K562 (cell line): ENCODE results near the gene WNT11. TPM values are rescaled to one million over a fixed set of nuclear protein-coding genes. Genes with fewer than 3 reads are reported as not detected.

Experiments
- ATAC-seq: fragments of 200-7000 bp; cut with Tn5 transposase; 3 replicates; pipeline ENCODE4 v1.9.1; 2020; ENCODE audit warnings: moderate library complexity
- BruUV-seq: library from RNA; stranded (reverse); fragments of 400-500 nt; replicated peaks from 2 replicates; lab custom pipeline; 2021; lab: Mats Ljungman, UMichigan
- CTCF ChIA-PET: fragments of 300-600 bp; formaldehyde crosslinking; extraction: SDS; loops from one replicate; lab custom pipeline; 2021; ENCODE audit warnings: low intra/inter-chr PET ratio; lab: Yijun Ruan, JAX
- POLR2A ChIA-PET: fragments of 300-600, 350-650 bp; sonication (Branson Sonifier 250); formaldehyde crosslinking; extraction: SDS; loops from one replicate; lab custom pipeline; 2021; ENCODE audit warnings: antibody characterized with exemption, inconsistent platforms; lab: Yijun Ruan, JAX
- DNase-seq, 4 experiments: peaks; one replicate each; pipeline versions ENCODE4 v3.0.0 to v3.0.0-alpha.2; 2011 to 2018; ENCODE audit warnings: low spot score in 3 of 4, mixed read lengths in 3 of 4; ENCODE audit errors: extremely low read depth in 1 of 4
- FAIRE-seq: peaks from 2 replicates; lab custom pipeline; 2011; peaks lifted over from hg19 to GRCh38; lab: Jason Lieb, UNC
- H2AFZ ChIP-seq: 2 replicates; pipeline ENCODE4 v1.6.0; 2011; ENCODE audit warnings: low read depth, low read length, control low read depth, inconsistent platforms
- H3K27ac ChIP-seq: fragments of 200-600 bp; 3 replicates; pipeline ENCODE4 v1.8.0; 2011; ENCODE audit warnings: low read depth, mild to moderate bottlenecking, control low read depth, inconsistent platforms, low read length, moderate library complexity, mixed read lengths; ENCODE audit errors: extremely low read depth
- H3K27me3 ChIP-seq, 2 experiments: fragments of 300-600 bp in 1 of 2; 2 replicates in 1 of 2; 3 replicates in 1 of 2; pipeline versions ENCODE4 v1.6.0 to v1.8.0; 2011; ENCODE audit warnings: inconsistent platforms in 2 of 2, low read length in 2 of 2, mild to moderate bottlenecking in 1 of 2, mixed read lengths in 1 of 2, moderate library complexity in 1 of 2; ENCODE audit not compliant: control insufficient read depth in 2 of 2, insufficient read depth in 2 of 2
- H3K36me3 ChIP-seq: fragments of 300-600 bp; 3 replicates; pipeline ENCODE4 v1.8.0; 2011; ENCODE audit warnings: mild to moderate bottlenecking, low read length, inconsistent platforms; ENCODE audit not compliant: control insufficient read depth, insufficient read depth
- H3K4me1 ChIP-seq, 2 experiments: fragments of 200-600 bp in 1 of 2; replicated peaks in 1 of 2; 2 replicates in 1 of 2; 3 replicates in 1 of 2; pipeline versions ENCODE4 v1.5.1 to v1.8.0; 2011; ENCODE audit warnings: inconsistent platforms in 2 of 2, low read length in 2 of 2, mild to moderate bottlenecking in 1 of 2, mixed read lengths in 1 of 2, moderate library complexity in 1 of 2; ENCODE audit not compliant: control insufficient read depth in 2 of 2, insufficient read depth in 2 of 2
- H3K4me2 ChIP-seq: 2 replicates; pipeline ENCODE4 v1.6.1; 2011; ENCODE audit warnings: low read length, control low read depth, inconsistent platforms, mixed read lengths; ENCODE audit not compliant: insufficient read depth
- H3K4me3 ChIP-seq: fragments of 200-600 bp; sonication (generic), shearing (Covaris generic); 2 replicates; pipeline ENCODE4 v1.5.1; 2016; ENCODE audit warnings: control low read depth, inconsistent platforms
- H3K79me2 ChIP-seq: fragments of 200-600 bp; 3 replicates; pipeline ENCODE4 v1.8.0; 2011; ENCODE audit warnings: low read length, inconsistent platforms; ENCODE audit not compliant: control insufficient read depth, insufficient read depth
- H3K9ac ChIP-seq, 2 experiments: 2 replicates each; pipeline versions ENCODE4 v1.6.0 to v1.6.1; 2011; ENCODE audit warnings: low read depth in 2 of 2, low read length in 2 of 2, control low read depth in 1 of 2, inconsistent platforms in 1 of 2, mild to moderate bottlenecking in 1 of 2, mixed read lengths in 1 of 2; ENCODE audit not compliant: insufficient read depth in 1 of 2
- H3K9me1 ChIP-seq: one replicate; pipeline ENCODE4 v1.6.0; 2011; ENCODE audit warnings: inconsistent platforms, mild to moderate bottlenecking, low read length, moderate library complexity; ENCODE audit not compliant: control insufficient read depth, insufficient read depth
- H3K9me3 ChIP-seq: replicated peaks from 2 replicates; pipeline ENCODE4 v1.5.1; 2011; ENCODE audit warnings: low read depth, low read length, inconsistent platforms; ENCODE audit not compliant: control insufficient read depth, insufficient read depth
- H4K20me1 ChIP-seq: replicated peaks from 2 replicates; pipeline ENCODE4 v1.6.1; 2011; ENCODE audit warnings: low read length, inconsistent platforms, mixed read lengths; ENCODE audit not compliant: control insufficient read depth, insufficient read depth
- ESRRB ChIP-seq: fragments of 250-450 bp; sonication (Bioruptor Pico); IDR thresholded peaks from 2 replicates; pipeline ENCODE4 v1.5.0; 2020; ENCODE audit warnings: mild to moderate bottlenecking, moderate library complexity, borderline replicate concordance
- FOXA3 ChIP-seq, 2 experiments: fragments of 450-650 bp in 1 of 2; sonication (generic) in 1 of 2; formaldehyde crosslinking; IDR thresholded peaks in 1 of 2; conservative IDR thresholded peaks in 1 of 2; 2 replicates each; pipeline versions ENCODE4 v1.4.0 to v1.8.0; 2020 to 2022; ENCODE audit warnings: mild to moderate bottlenecking in 2 of 2, missing genetic modification reagents in 1 of 2
- HSF4 ChIP-seq: fragments of 250-450 bp; sonication (Bioruptor Pico); IDR thresholded peaks from 2 replicates; pipeline ENCODE4 v2.1.2; 2022; ENCODE audit warnings: mild to moderate bottlenecking, moderate library complexity, borderline replicate concordance
- JUNB ChIP-seq: fragments of 450-650 bp; formaldehyde crosslinking; conservative IDR thresholded peaks from 2 replicates; pipeline ENCODE4 v1.4.0; 2020; ENCODE audit warnings: mild to moderate bottlenecking
- PHF8 ChIP-seq: fragments of 200-600 bp; sonication (generic); IDR thresholded peaks from 2 replicates; pipeline ENCODE4 v1.6.1; 2012; ENCODE audit warnings: mixed run types, mild to moderate bottlenecking, inconsistent platforms, low read length, moderate library complexity, borderline replicate concordance
- RBM14 ChIP-seq: fragments of 200-400 bp; formaldehyde crosslinking; IDR thresholded peaks from 2 replicates; pipeline ENCODE4 v1.6.1; 2018; ENCODE audit warnings: low read depth, mild to moderate bottlenecking, low read length, moderate library complexity, borderline replicate concordance; ENCODE audit not compliant: insufficient read depth
- STAT5A ChIP-seq: IDR thresholded peaks from 2 replicates; pipeline ENCODE4 v1.6.1; 2012; ENCODE audit warnings: low read length, inconsistent platforms, borderline replicate concordance
- STAT6 ChIP-seq: sonication (generic); formaldehyde crosslinking; IDR thresholded peaks from 2 replicates; pipeline ENCODE4 v1.8.1; 2023; ENCODE audit warnings: mild to moderate bottlenecking, missing genetic modification reagents
- TOE1 ChIP-seq, 2 experiments: fragments of 450-650 bp in 1 of 2; sonication (generic) in 1 of 2; formaldehyde crosslinking in 1 of 2; IDR thresholded peaks; 2 replicates each; pipeline versions ENCODE4 v1.7.1 to v1.8.0; 2016 to 2022; ENCODE audit warnings: borderline replicate concordance in 2 of 2, mild to moderate bottlenecking in 2 of 2, antibody characterized with exemption in 1 of 2, inconsistent platforms in 1 of 2, low read depth in 1 of 2, missing genetic modification reagents in 1 of 2, moderate library complexity in 1 of 2
- ZFX ChIP-seq: sonication (generic); formaldehyde crosslinking; IDR thresholded peaks from 2 replicates; pipeline ENCODE4 v1.8.0; 2022; ENCODE audit warnings: mild to moderate bottlenecking, missing genetic modification reagents, moderate library complexity
- ZNF407 ChIP-seq: fragments of 450-650 bp; IDR thresholded peaks from 2 replicates; pipeline ENCODE4 v1.6.1; 2016; ENCODE audit warnings: low read depth
- WGBS: fragments of 100-300 bp; shearing (Covaris generic); methylation state at CpG from one replicate; pipeline ENCODE4 v1.1.6; 2016; ENCODE audit warnings: low coverage, mixed read lengths; ENCODE audit not compliant: insufficient coverage; ENCODE audit errors: missing lambda C conversion rate; 5-methylcytosine and 5-hydroxymethylcytosine counted together
- in situ Hi-C: fragments of 300-500 bp; cut with MboI; formaldehyde crosslinking; loops from 4 replicates; pipeline ENCODE4 v1.15.0; 2018; ENCODE audit warnings: inconsistent platforms, mixed read lengths
- intact Hi-C: fragments of 100-400 bp; cut with micrococcal nuclease; formaldehyde crosslinking; loops from 2 replicates; pipeline ENCODE4 v1.14.2; 2022
- polyA plus RNA-seq, 8 experiments: library from polyadenylated mRNA; depleted of rRNA in 4 of 8; stranded (reverse) in 5 of 8; unstranded in 3 of 8; fragments of >200 nt; fragmentation: Nextera tagmentation in 2 of 8; fragmentation: Illumina TruSeq in 1 of 8; extraction: Ambion mirVana in 2 of 8; extraction: Trizol in 1 of 8; gene quantifications; 2 replicates each; pipeline versions ENCODE4 v1.2.1 to v1.2.3, GENCODE V29; 2011 to 2014; ENCODE audit warnings: inconsistent platforms in 1 of 8, missing spikeins in 1 of 8
- total RNA-seq, 7 experiments: library from RNA; depleted of rRNA in 6 of 7; stranded (reverse); fragments of >200 nt in 6 of 7; fragmentation: Illumina TruSeq in 2 of 7; extraction: Trizol in 2 of 7; gene quantifications; 2 replicates each; pipeline versions ENCODE4 v1.2.1 to v1.2.3, GENCODE V29; 2011 to 2021; ENCODE audit warnings: low replicate concordance in 1 of 7

Gene WNT11
- total and polyA plus RNA-seq, 9 of the 15 experiments (the other 6 are each of a cell fraction or from before 2014, with no cell fraction given) = 0.03 to 0.20 (median 0.09) TPM; not detected in 4

- Histone ChIP-seq H3K4me2 (no peak overlapping the region), H2AFZ (no peak overlapping the region), H3K9me3 (no peaks in the 10 kb centered on the region), H3K27me3 (peaks cover 7 to 50% of the 10 kb centered on the region in 2 experiments; a peak in 4 of 5 replicates), H3K4me1 (peaks cover 0 to 3% of the 10 kb centered on the region in 2 experiments; a peak in 1 of 5 replicates), H4K20me1 (no peaks in the 10 kb centered on the region), H3K27ac (no peak overlapping the region), H3K9me1 (no peaks in the 10 kb centered on the region), H3K9ac (no peak overlapping the region), H3K36me3 (no peaks in the 10 kb centered on the region), H3K4me3 (no peak overlapping the region), H3K79me2 (no peaks in the 10 kb centered on the region)
- ChIA-PET POLR2A (interaction anchor here (0.7 kb wide), 1 partner anchor 9 kb away, joined by 3 read pairs; no protein-coding TSS in a partner anchor), CTCF (no interaction called here)
- ATAC-seq (no peak), DNase-seq (no peak), FAIRE-seq (no peak)
- no TSS peak for BruUV-seq
- in situ Hi-C loops = no loop called here
- intact Hi-C loops = no loop called here
- WGBS = 5% methylated on average over 3 of the region's 3 CpGs
- TF ChIP-seq ZFX (no peak), ESRRB (no peak), TOE1 (IDR thresholded peaks at IDR 0.05; ENCODE audit: borderline replicate concordance) (no peak), TOE1 (CRISPR knock-in tag; IDR thresholded peaks at IDR 0.05; ENCODE audit: borderline replicate concordance, low read depth) (no peak), HSF4 (CRISPR knock-in tag) (no peak), PHF8 (no peak), RBM14 (no peak), FOXA3 (CRISPR knock-in tag; conservative IDR thresholded peaks at IDR 0.05 in 1 of 2, IDR thresholded peaks at IDR 0.05 in 1 of 2) (no peak), STAT5A (no peak), STAT6 (CRISPR knock-in tag) (no peak), JUNB (CRISPR knock-in tag) (no peak), ZNF407 (no peak)
These were observed 44.9 kb upstream of the WNT11 start for GRCh38 chr11:76251226-76251575.
